GM19238 (cell line): ENCODE measurements around the gene MARCHF10.

Experiments
- DNase-seq: peaks from one replicate; pipeline ENCODE4 v3.0.0; 2011; ENCODE audit warnings: low spot score; ENCODE audit not compliant: insufficient read length

MARCHF10 gene

GRCh38 chr17:62717889-62718288 lies 90.2 kb downstream of the MARCHF10 start:
- DNase-seq, result no peak

- DNase-seq, result no peak
Observed at GRCh38 chr17:62717589-62717855, 90.6 kb downstream of the MARCHF10 start.

- DNase-seq, result no peak
Observed at GRCh38 chr17:62716834-62717588, 91.1 kb downstream of the MARCHF10 start.

- no peak for DNase-seq
Observed at GRCh38 chr17:62715882-62716390, 92.2 kb downstream of the MARCHF10 start.

- no peak for DNase-seq
Observed at GRCh38 chr17:62714016-62714777, 93.9 kb downstream of the MARCHF10 start.

GRCh38 chr17:62713086-62713881 lies 94.8 kb downstream of the MARCHF10 start:
- DNase-seq, result no peak

GRCh38 chr17:62712171-62712581 lies 95.9 kb downstream of the MARCHF10 start:
- no peak for DNase-seq

- DNase-seq, result no peak
Observed at GRCh38 chr17:62708587-62708986, 99.5 kb downstream of the MARCHF10 start.

GRCh38 chr17:62707425-62707739 lies 100.7 kb downstream of the MARCHF10 start:
- DNase-seq, result no peak

- DNase-seq, result no peak
Observed at GRCh38 chr17:62706598-62707424, 101.3 kb downstream of the MARCHF10 start.

GRCh38 chr17:62705778-62706597 lies 102.1 kb downstream of the MARCHF10 start:
- DNase-seq, result no peak

GRCh38 chr17:62705156-62705777 lies 102.8 kb downstream of the MARCHF10 start:
- DNase-seq, result no peak

- no peak for DNase-seq
Observed at GRCh38 chr17:62704381-62704971, 103.6 kb downstream of the MARCHF10 start.

GRCh38 chr17:62703776-62704380 lies 104.2 kb downstream of the MARCHF10 start:
- peak; percentile 63 for DNase-seq

GRCh38 chr17:62703261-62703775 lies 104.8 kb downstream of the MARCHF10 start:
- no peak for DNase-seq

GRCh38 chr17:62702746-62703260 lies 105.3 kb downstream of the MARCHF10 start:
- no peak for DNase-seq

- DNase-seq, result no peak
Observed at GRCh38 chr17:62701706-62702085, 106.4 kb downstream of the MARCHF10 start.

- no peak for DNase-seq
Observed at GRCh38 chr17:62700964-62701705, 107.0 kb downstream of the MARCHF10 start.
